HepG2 (cell line): ENCODE data around the gene BANP. TPM values are rescaled to one million over a fixed set of nuclear protein-coding genes. Genes with fewer than 3 reads are reported as not detected.
A peak's percentile ranks its signal among the peaks of the same experiment; 100 is the strongest.

Experiments
- ATAC-seq: fragments of 200-7000 bp; cut with Tn5 transposase; 3 replicates; pipeline ENCODE4 v1.9.1; 2020; ENCODE audit warnings: mild to moderate bottlenecking, moderate library complexity
- BruUV-seq: library from RNA; stranded (reverse); fragments of 400-500 nt; replicated peaks from 2 replicates; lab custom pipeline; 2021; lab: Mats Ljungman, UMichigan
- CTCF ChIA-PET: fragments of 300-600 bp; formaldehyde crosslinking; extraction: SDS; loops from one replicate; lab custom pipeline; 2021; ENCODE audit warnings: low total read pairs, inconsistent platforms, low intra/inter-chr PET ratio; lab: Yijun Ruan, JAX
- POLR2A ChIA-PET: fragments of 350-600 bp; sonication (Branson Sonifier 250); formaldehyde crosslinking; loops from one replicate; lab custom pipeline; 2020; ENCODE audit warnings: antibody characterized with exemption, inconsistent platforms; lab: Yijun Ruan, JAX
- DNase-seq: peaks from one replicate; pipeline ENCODE4 v3.0.0-alpha.2; 2015; ENCODE audit warnings: low spot score
- FAIRE-seq: peaks from 3 replicates; lab custom pipeline; 2011; peaks lifted over from hg19 to GRCh38; lab: Jason Lieb, UNC
- H2AFZ ChIP-seq: one replicate; pipeline ENCODE4 v1.6.1; 2011; ENCODE audit warnings: low read length, inconsistent platforms
- H3K27ac ChIP-seq: fragments of 300-600 bp; 3 replicates; pipeline ENCODE4 v1.8.0; 2011; ENCODE audit warnings: mixed run types, mild to moderate bottlenecking, mixed read lengths, low read length, inconsistent platforms; ENCODE audit not compliant: insufficient read depth; ENCODE audit errors: extremely low read length
- H3K27me3 ChIP-seq, 2 experiments: fragments of 200-600 bp in 1 of 2; 2 replicates in 1 of 2; 3 replicates in 1 of 2; pipeline versions ENCODE4 v1.6.0 to v1.8.0; 2011; ENCODE audit warnings: low read length in 2 of 2, mild to moderate bottlenecking in 2 of 2, moderate library complexity in 2 of 2, inconsistent platforms in 1 of 2; ENCODE audit not compliant: insufficient read depth in 2 of 2, control insufficient read depth in 1 of 2
- H3K36me3 ChIP-seq, 2 experiments: fragments of 200-600 bp in 1 of 2; replicated peaks in 1 of 2; 2 replicates in 1 of 2; 3 replicates in 1 of 2; pipeline versions ENCODE4 v1.5.1 to v1.8.0; 2011; ENCODE audit warnings: low read length in 2 of 2, inconsistent platforms in 1 of 2; ENCODE audit not compliant: insufficient read depth in 2 of 2, control insufficient read depth in 1 of 2
- H3K4me1 ChIP-seq: 2 replicates; pipeline ENCODE4 v1.5.1; 2012; ENCODE audit warnings: low read length, inconsistent platforms; ENCODE audit not compliant: insufficient read depth
- H3K4me2 ChIP-seq: 2 replicates; pipeline ENCODE4 v1.6.0; 2011; ENCODE audit warnings: low read depth, low read length, inconsistent platforms
- H3K4me3 ChIP-seq, 3 experiments: fragments of 200-600 bp in 1 of 3; sonication (generic), shearing (Covaris generic) in 1 of 3; replicated peaks in 1 of 3; 2 replicates each; pipeline ENCODE4 v1.5.1; 2011 to 2016; ENCODE audit warnings: low read length in 3 of 3, inconsistent platforms in 2 of 3, low read depth in 2 of 3, mild to moderate bottlenecking in 2 of 3, control low read depth in 1 of 3, mixed read lengths in 1 of 3; ENCODE audit not compliant: insufficient read depth in 1 of 3
- H3K79me2 ChIP-seq: one replicate; pipeline ENCODE4 v1.6.1; 2011; ENCODE audit warnings: low read length, inconsistent platforms; ENCODE audit not compliant: insufficient read depth
- H3K9ac ChIP-seq: 2 replicates; pipeline ENCODE4 v1.6.0; 2011; ENCODE audit warnings: mild to moderate bottlenecking, low read depth, low read length, inconsistent platforms; ENCODE audit not compliant: insufficient read depth
- H3K9me3 ChIP-seq: 2 replicates; pipeline ENCODE4 v1.5.1; 2012; ENCODE audit warnings: mild to moderate bottlenecking, low read length
- H4K20me1 ChIP-seq: 2 replicates; pipeline ENCODE4 v1.6.0; 2011; ENCODE audit warnings: inconsistent platforms, mild to moderate bottlenecking, low read length, moderate library complexity; ENCODE audit not compliant: insufficient read depth
- CTCF ChIP-seq: sonication (generic); formaldehyde crosslinking; IDR thresholded peaks from 2 replicates; pipeline ENCODE4 v1.5.0; 2020; ENCODE audit warnings: mild to moderate bottlenecking, missing genetic modification reagents, moderate library complexity
- DNMT3B ChIP-seq: conservative IDR thresholded peaks from 2 replicates; pipeline ENCODE4 v1.6.1; 2016; ENCODE audit warnings: missing biosample characterization, control low read depth
- KDM2A ChIP-seq: sonication (generic); formaldehyde crosslinking; IDR thresholded peaks from 2 replicates; pipeline ENCODE4 v1.4.0; 2020; ENCODE audit warnings: low read depth, missing genetic modification reagents, borderline replicate concordance
- PBX3 ChIP-seq: sonication (generic); formaldehyde crosslinking; IDR thresholded peaks from 2 replicates; pipeline ENCODE4 v1.8.1; 2023; ENCODE audit warnings: missing genetic modification reagents, inconsistent platforms, borderline replicate concordance
- REL ChIP-seq: sonication (generic); formaldehyde crosslinking; conservative IDR thresholded peaks from 2 replicates; pipeline ENCODE4 v1.8.0; 2022; ENCODE audit warnings: mild to moderate bottlenecking, missing genetic modification reagents, moderate library complexity
- STAG1 ChIP-seq: sonication (generic); formaldehyde crosslinking; IDR thresholded peaks from 2 replicates; pipeline ENCODE4 v1.4.0; 2020; ENCODE audit warnings: missing genetic modification reagents
- ZSCAN21 ChIP-seq: sonication (generic); formaldehyde crosslinking; IDR thresholded peaks from 2 replicates; pipeline ENCODE4 v1.8.0; 2022; ENCODE audit warnings: mild to moderate bottlenecking, missing genetic modification reagents, moderate library complexity, borderline replicate concordance
- WGBS: methylation state at CpG from one replicate; pipeline ENCODE4 v1.1.6; 2017; ENCODE audit warnings: low lambda C conversion rate; 5-methylcytosine and 5-hydroxymethylcytosine counted together
- in situ Hi-C: cut with HindIII; loops from 2 replicates; pipeline ENCODE4 v1.10.0; 2017; ENCODE audit warnings: low pct_unique_long_range_greater_than_20kb; ENCODE audit not compliant: extremely low pct_ligation_motif_present
- intact Hi-C: fragments of 100-400 bp; cut with micrococcal nuclease; formaldehyde crosslinking; loops from one replicate; pipeline ENCODE4 v1.10.0; 2022; ENCODE audit not compliant: unreplicated experiment
- polyA plus RNA-seq, 8 experiments: library from polyadenylated mRNA; depleted of rRNA in 3 of 8; stranded (reverse) in 7 of 8; unstranded in 1 of 8; fragments of >200 nt; fragmentation: Illumina TruSeq in 4 of 8; extraction: Trizol in 4 of 8; gene quantifications; 2 replicates each; pipeline versions ENCODE4 v1.2.1 to v1.2.3, GENCODE V29; 2011 to 2016; ENCODE audit warnings: low read depth in 4 of 8, missing spikeins in 1 of 8, mixed read lengths in 1 of 8; ENCODE audit not compliant: insufficient read depth in 1 of 8
- total RNA-seq, 5 experiments: library from RNA; depleted of rRNA; stranded (reverse); fragments of >200 nt; fragmentation: Illumina TruSeq; extraction: Trizol; gene quantifications; 2 replicates each; pipeline ENCODE4 v1.2.3, GENCODE V29; 2016; ENCODE audit warnings: low read depth in 1 of 5

Gene BANP
- total and polyA plus RNA-seq, 2 of the 13 experiments (the other 11 are each of a cell fraction or from before 2014, with no cell fraction given): 20.2 to 23.8 TPM

- Histone ChIP-seq H3K4me1 (no peaks in the 10 kb centered on the region), H3K9ac (no peak overlapping the region), H4K20me1 (no peaks in the 10 kb centered on the region), H3K79me2 (no peaks in the 10 kb centered on the region), H3K36me3 (peaks cover 10 to 17% of the 10 kb centered on the region in 2 experiments; a peak in 4 of 5 replicates), H3K27me3 (no peaks in the 10 kb centered on the region), H3K27ac (no peak overlapping the region), H3K4me2 (no peak overlapping the region), H3K4me3 (no peak overlapping the region), H2AFZ (no peak overlapping the region), H3K9me3 (no peaks in the 10 kb centered on the region)
- no TSS peak for BruUV-seq
- TF ChIP-seq CTCF (CRISPR knock-in tag) (peak; percentile 28), KDM2A (CRISPR knock-in tag) (no peak), DNMT3B (no peak), PBX3 (CRISPR knock-in tag) (no peak), REL (CRISPR knock-in tag) (no peak), STAG1 (peak; percentile 11; the same call in 1 of the 2 replicates), ZSCAN21 (no peak)
- no peak for ATAC-seq
- WGBS: 97% methylated on average over 23 of the region's 23 CpGs
- POLR2A ChIA-PET: no interaction called here
- no peak for DNase-seq
- CTCF ChIA-PET: no interaction called here
- FAIRE-seq: no peak
- intact Hi-C loops: no loop called here
- in situ Hi-C loops: no loop called here
Measured at GRCh38 chr16:88022076-88023042, 71.1 kb downstream of the BANP start.
